Measurements from ENCODE around the gene GDPGP1.

DNA sequence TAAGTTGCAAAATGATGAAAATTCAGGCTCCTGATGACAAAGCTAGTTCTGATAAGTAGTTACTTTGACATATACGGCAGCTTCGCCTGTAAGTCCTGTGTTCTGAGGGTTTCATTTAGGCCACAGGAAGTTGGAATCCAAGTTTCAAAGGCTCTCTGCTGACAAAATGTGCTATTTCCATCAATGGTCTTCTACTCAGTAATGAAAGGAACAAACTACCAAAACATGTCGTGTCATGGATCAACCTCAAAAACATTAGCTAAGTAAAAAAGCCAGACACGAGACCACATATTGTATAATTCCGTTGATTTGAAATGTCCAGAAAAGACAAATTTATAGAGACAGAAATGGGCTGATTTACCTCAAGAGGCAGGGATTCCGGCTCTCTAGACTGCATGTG, 53.9 kb downstream of the GDPGP1 start:
- TF ChIP-seq, protein P1, sequence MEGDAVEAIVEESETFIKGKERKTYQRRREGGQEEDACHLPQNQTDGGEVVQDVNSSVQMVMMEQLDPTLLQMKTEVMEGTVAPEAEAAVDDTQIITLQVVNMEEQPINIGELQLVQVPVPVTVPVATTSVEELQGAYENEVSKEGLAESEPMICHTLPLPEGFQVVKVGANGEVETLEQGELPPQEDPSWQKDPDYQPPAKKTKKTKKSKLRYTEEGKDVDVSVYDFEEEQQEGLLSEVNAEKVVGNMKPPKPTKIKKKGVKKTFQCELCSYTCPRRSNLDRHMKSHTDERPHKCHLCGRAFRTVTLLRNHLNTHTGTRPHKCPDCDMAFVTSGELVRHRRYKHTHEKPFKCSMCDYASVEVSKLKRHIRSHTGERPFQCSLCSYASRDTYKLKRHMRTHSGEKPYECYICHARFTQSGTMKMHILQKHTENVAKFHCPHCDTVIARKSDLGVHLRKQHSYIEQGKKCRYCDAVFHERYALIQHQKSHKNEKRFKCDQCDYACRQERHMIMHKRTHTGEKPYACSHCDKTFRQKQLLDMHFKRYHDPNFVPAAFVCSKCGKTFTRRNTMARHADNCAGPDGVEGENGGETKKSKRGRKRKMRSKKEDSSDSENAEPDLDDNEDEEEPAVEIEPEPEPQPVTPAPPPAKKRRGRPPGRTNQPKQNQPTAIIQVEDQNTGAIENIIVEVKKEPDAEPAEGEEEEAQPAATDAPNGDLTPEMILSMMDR (IDR thresholded peaks at IDR 0.05): no peak
- TF ChIP-seq POLR2A (IDR thresholded peaks at IDR 0.05): no peak
